GM19240 (cell line): Measurements from ENCODE around the gene ACOXL.

Experiments
- DNase-seq: peaks from one replicate; pipeline ENCODE4 v3.0.0; 2011; ENCODE audit warnings: low spot score; ENCODE audit not compliant: insufficient read length

Gene ACOXL

GRCh38 chr2:110873597-110874452 lies 141.5 kb downstream of the ACOXL start:
- no peak for DNase-seq

- no peak for DNase-seq
Measured at GRCh38 chr2:110874453-110875383, 142.3 kb downstream of the ACOXL start.

GRCh38 chr2:110875384-110875725 lies 143.0 kb downstream of the ACOXL start:
- DNase-seq = no peak

- DNase-seq = no peak
Measured at GRCh38 chr2:110876167-110876999, 144.0 kb downstream of the ACOXL start.

GRCh38 chr2:110877031-110877827 lies 144.9 kb downstream of the ACOXL start:
- DNase-seq = no peak

GRCh38 chr2:110878150-110878549 lies 145.8 kb downstream of the ACOXL start:
- DNase-seq = no peak

- DNase-seq = no peak
Measured at GRCh38 chr2:110881908-110882307, 149.5 kb downstream of the ACOXL start.

GRCh38 chr2:110883406-110883805 lies 151.0 kb downstream of the ACOXL start:
- no peak for DNase-seq

GRCh38 chr2:110885256-110885655 lies 152.9 kb downstream of the ACOXL start:
- DNase-seq = no peak

GRCh38 chr2:110886826-110887573 lies 154.6 kb downstream of the ACOXL start:
- DNase-seq = no peak

GRCh38 chr2:110888411-110888810 lies 156.0 kb downstream of the ACOXL start:
- DNase-seq = no peak

- DNase-seq = no peak
Measured at GRCh38 chr2:110891626-110892025, 159.3 kb downstream of the ACOXL start.

GRCh38 chr2:110896226-110896625 lies 163.9 kb downstream of the ACOXL start:
- DNase-seq = no peak

GRCh38 chr2:110897966-110898365 lies 165.6 kb downstream of the ACOXL start:
- DNase-seq = no peak

- DNase-seq = no peak
Measured at GRCh38 chr2:110900191-110900590, 167.8 kb downstream of the ACOXL start.

GRCh38 chr2:110903548-110903947 lies 171.2 kb downstream of the ACOXL start:
- DNase-seq = no peak

- DNase-seq = no peak
Measured at GRCh38 chr2:110904116-110904778, 171.9 kb downstream of the ACOXL start.

GRCh38 chr2:110904779-110905148 lies 172.4 kb downstream of the ACOXL start:
- no peak for DNase-seq

- no peak for DNase-seq
Measured at GRCh38 chr2:110905217-110905616, 172.8 kb downstream of the ACOXL start.
